Measurements from ENCODE around the gene PPP2R5A. TPM values are rescaled to one million over a fixed set of nuclear protein-coding genes. Genes with fewer than 3 reads are reported as not detected.
A peak's percentile ranks its signal among the peaks of the same experiment; 100 is the strongest.

PPP2R5A gene
- 10 to 100 TPM; 52.1 to 52.4 TPM for total RNA-seq
- 126 to 144 reads per million in 2 donors for total RNA-seq

DNA sequence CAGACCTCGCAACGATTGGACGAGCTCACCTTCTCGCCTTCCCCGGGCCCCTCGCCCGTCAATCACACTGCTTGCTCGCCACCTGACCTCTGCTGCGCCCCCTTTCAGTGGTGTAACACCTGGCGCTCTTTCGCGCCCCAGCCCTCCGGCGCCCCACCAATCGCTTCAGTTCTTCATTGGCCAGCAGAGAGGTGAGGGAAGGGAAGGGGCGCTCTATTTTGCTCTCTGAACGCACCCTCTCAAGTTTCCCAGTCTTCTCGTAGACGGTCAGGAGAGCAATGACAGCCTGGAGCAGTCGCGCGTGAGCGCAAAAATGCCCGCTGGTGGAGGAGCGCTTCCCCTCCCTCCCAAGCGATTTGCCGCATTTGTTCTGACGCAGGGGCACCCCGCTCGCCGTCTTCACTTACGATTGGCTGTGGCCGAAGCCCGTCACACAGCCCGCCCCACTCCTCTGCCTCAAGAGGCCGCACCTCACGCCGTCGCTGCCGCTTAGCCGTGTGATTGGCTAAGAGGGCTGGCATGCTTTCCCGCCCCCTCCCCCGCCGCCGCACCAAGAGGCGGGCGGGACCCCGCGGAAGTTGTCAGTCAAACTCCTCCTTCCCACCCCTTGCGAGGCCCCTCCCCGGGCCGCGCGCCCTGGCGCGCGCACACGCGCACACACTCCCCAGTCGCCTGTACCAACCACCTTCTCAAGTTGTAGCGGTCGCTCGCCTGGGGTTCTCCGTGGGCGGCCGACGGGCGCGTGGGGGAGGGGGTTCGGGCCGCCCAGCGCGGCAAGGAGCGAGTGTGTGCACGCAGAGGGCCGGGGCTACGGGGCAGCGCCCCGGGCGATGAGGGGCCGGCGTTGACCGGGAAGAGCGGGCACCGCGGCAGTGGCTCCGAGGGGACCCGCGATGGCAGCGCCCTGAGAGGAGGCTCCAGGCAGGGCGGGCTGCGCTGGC, at the start of gene PPP2R5A:
Gene PPP2R5A, plus strand, starts transcription at position 667 of the 941 bp plus-strand sequence. CDS start 701 bp downstream, outside the sequence.
- Mint-ChIP-seq H3K27me3 (no peaks in the 10 kb centered on the region), H3K4me1 (peaks cover 26% of the 10 kb centered on the region), H3K27ac (peak within 1 kb of the TSS; percentile 98), H3K36me3 (ENCODE audit: low read depth) (peaks cover 3% of the 10 kb centered on the region), H3K4me3 (peak within 1 kb of the TSS; percentile 100)
- H3K9me3 ChIP-seq (ENCODE audit: control insufficient read depth, low read length, poor library complexity, severe bottlenecking) = no peaks in the 10 kb centered on the region
- ATAC-seq = peak; percentile 88
- peak; percentile 95 to 99 (median 97) for DNase-seq

- ATAC-seq (no peak), DNase-seq (no peak)
- no peaks in the 10 kb centered on the region for H3K36me3 Mint-ChIP-seq (ENCODE audit: low read depth)
- no peaks in the 10 kb centered on the region for H3K9me3 ChIP-seq (ENCODE audit: control insufficient read depth, low read length, poor library complexity, severe bottlenecking)
- H3K27me3 Mint-ChIP-seq = no peaks in the 10 kb centered on the region
- H3K4me3 Mint-ChIP-seq = no peak overlapping the region
- H3K4me1 Mint-ChIP-seq = peaks cover 15% of the 10 kb centered on the region
- no peak overlapping the region for H3K27ac Mint-ChIP-seq
Observed at GRCh38 chr1:212235857-212236256, 49.4 kb upstream of the PPP2R5A start.

DNA sequence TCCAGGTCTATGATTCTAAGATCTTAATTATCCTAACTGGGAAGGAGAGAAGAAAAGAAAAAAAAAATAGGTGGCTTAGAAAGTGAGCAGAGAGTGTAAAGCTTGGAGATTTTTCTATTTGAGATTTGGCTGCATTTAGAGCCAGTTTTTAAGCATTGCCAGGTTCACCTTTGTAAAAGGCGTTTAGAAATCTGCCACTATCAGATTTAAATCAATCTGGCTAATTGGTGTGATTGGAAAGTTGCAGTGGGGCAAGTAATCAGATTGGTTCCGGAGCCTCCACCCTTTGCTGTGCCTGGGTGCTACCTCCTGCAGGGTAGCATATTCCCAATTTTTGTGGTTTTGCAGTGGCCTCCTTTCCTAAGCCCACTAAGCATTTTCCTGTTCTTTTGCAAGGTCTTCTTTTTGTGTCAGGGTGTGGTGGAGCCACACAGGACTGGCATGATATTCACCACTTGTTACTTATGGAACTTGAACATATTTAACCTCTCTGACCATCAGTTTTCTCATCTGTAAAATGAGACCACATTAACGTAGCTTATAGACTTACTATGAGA, 48.5 kb upstream of the PPP2R5A start:
- Mint-ChIP-seq H3K27me3 (no peaks in the 10 kb centered on the region), H3K27ac (no peak overlapping the region), H3K4me3 (no peak overlapping the region), H3K4me1 (peaks cover 17% of the 10 kb centered on the region), H3K36me3 (ENCODE audit: low read depth) (no peaks in the 10 kb centered on the region)
- no peak for ATAC-seq
- H3K9me3 ChIP-seq (ENCODE audit: control insufficient read depth, low read length, poor library complexity, severe bottlenecking) = no peaks in the 10 kb centered on the region
- no peak for DNase-seq

DNA sequence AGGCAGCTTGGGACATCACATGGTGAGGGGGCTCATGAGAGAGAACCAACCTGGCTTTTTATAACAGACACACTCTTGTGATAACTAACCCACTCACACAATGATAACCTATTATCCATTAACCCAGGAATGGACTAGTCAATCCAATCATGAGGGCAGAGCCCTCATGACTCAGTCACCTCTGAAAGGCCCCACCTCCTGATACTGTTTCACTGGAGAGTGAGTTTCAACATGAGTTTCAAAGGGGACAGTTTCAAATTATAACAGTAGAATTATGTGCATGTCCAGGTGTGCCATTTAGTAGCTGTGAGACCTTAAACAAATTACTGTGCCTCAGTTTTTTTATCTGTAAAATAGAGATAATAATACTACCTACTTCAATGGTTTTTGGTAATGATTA, 47.6 kb upstream of the PPP2R5A start:
- Mint-ChIP-seq H3K36me3 (ENCODE audit: low read depth) (no peaks in the 10 kb centered on the region), H3K4me1 (peaks cover 12% of the 10 kb centered on the region), H3K27ac (no peak overlapping the region), H3K27me3 (no peaks in the 10 kb centered on the region), H3K4me3 (no peak overlapping the region)
- no peaks in the 10 kb centered on the region for H3K9me3 ChIP-seq (ENCODE audit: control insufficient read depth, low read length, poor library complexity, severe bottlenecking)
- DNase-seq = no peak
- ATAC-seq = no peak

GRCh38 chr1:212238552-212238951, 46.7 kb upstream of the PPP2R5A start:
- no peaks in the 10 kb centered on the region for H3K9me3 ChIP-seq (ENCODE audit: control insufficient read depth, low read length, poor library complexity, severe bottlenecking)
- Mint-ChIP-seq H3K27ac (no peak overlapping the region), H3K36me3 (ENCODE audit: low read depth) (no peaks in the 10 kb centered on the region), H3K4me3 (no peak overlapping the region), H3K4me1 (peaks cover 12% of the 10 kb centered on the region), H3K27me3 (no peaks in the 10 kb centered on the region)
- no peak for ATAC-seq
- no peak for DNase-seq

GRCh38 chr1:212241501-212241900, 43.7 kb upstream of the PPP2R5A start:
- DNase-seq (no peak), ATAC-seq (no peak)
- Mint-ChIP-seq H3K4me1 (peaks cover 22% of the 10 kb centered on the region), H3K27ac (peak overlapping the region; percentile 70), H3K4me3 (peak overlapping the region; percentile 16), H3K27me3 (no peaks in the 10 kb centered on the region), H3K36me3 (ENCODE audit: low read depth) (peaks cover 2% of the 10 kb centered on the region)
- H3K9me3 ChIP-seq (ENCODE audit: control insufficient read depth, low read length, poor library complexity, severe bottlenecking) = no peaks in the 10 kb centered on the region

DNA sequence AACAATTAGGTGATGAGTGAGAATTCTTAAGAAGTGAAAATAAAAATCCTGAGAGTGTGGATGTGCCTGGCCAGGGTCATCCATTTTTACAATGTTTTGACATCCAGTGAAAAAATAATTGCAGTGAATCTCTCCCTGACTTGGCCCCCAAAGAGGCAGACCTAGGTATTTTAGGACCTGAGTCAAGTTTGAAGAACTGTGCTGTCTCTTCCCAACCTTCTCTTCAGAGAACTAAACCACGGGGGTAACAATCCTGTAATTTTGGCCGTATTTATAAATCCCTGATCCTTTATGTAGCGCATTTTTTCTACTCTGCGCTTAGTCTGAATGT, 43.3 kb upstream of the PPP2R5A start:
- no peak overlapping the region for H3K4me3 Mint-ChIP-seq

DNA sequence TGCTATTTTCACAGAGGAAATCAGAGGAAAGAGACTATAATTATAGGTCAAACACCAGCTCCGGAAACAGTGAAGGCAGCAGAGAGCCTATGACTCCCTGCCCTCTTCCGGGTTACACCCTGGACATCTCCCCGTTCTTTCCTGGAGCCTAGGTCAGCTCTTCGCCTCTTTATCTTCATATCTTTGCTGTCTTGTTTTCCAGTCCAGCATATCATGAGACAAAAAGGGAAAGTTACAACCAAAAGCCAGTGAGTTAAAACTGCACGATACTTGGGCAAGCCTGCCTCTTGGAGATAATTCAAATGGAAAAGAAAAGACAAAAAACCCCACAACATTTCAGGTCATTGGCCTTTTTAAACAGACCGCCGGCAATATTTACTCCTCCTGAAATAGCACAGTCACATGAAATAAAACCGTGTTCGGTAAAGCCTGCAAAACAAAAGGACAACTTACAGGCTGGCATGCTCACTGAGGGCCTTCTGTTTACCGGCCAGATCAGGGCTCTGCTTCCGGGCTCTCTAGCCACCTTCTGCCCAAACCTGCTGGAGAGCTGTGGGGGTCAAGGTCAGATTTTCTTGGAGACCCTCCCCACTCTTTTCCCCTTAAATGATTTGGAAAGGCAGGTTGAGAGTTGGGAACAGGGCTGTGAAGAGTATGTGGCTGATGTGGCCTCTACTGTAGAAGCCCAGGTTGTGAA, 42.8 kb upstream of the PPP2R5A start:
- Mint-ChIP-seq H3K4me3 (peak overlapping the region; percentile 45), H3K36me3 (ENCODE audit: low read depth) (peaks cover 2% of the 10 kb centered on the region), H3K27me3 (no peaks in the 10 kb centered on the region), H3K27ac (peak overlapping the region; percentile 70), H3K4me1 (peaks cover 22% of the 10 kb centered on the region)
- H3K9me3 ChIP-seq (ENCODE audit: control insufficient read depth, low read length, poor library complexity, severe bottlenecking) = no peaks in the 10 kb centered on the region
- DNase-seq (no peak), ATAC-seq (no peak)

More for the DNA sequence above, 43.3 kb upstream of the PPP2R5A start:
- no peak for DNase-seq
- H3K9me3 ChIP-seq (ENCODE audit: control insufficient read depth, low read length, poor library complexity, severe bottlenecking) = no peaks in the 10 kb centered on the region
- ATAC-seq = no peak
- peaks cover 2% of the 10 kb centered on the region for H3K36me3 Mint-ChIP-seq (ENCODE audit: low read depth)
- H3K27me3 Mint-ChIP-seq = no peaks in the 10 kb centered on the region
- peaks cover 22% of the 10 kb centered on the region for H3K4me1 Mint-ChIP-seq
- H3K27ac Mint-ChIP-seq = peak overlapping the region; percentile 70

GRCh38 chr1:212242985-212243308, 42.3 kb upstream of the PPP2R5A start:
- H3K27me3 Mint-ChIP-seq = no peaks in the 10 kb centered on the region
- DNase-seq = no peak
- H3K4me3 Mint-ChIP-seq = no peak overlapping the region
- H3K27ac Mint-ChIP-seq = peak overlapping the region; percentile 70
- peaks cover 24% of the 10 kb centered on the region for H3K4me1 Mint-ChIP-seq
- no peak for ATAC-seq
- peaks cover 2% of the 10 kb centered on the region for H3K36me3 Mint-ChIP-seq (ENCODE audit: low read depth)
- no peaks in the 10 kb centered on the region for H3K9me3 ChIP-seq (ENCODE audit: control insufficient read depth, low read length, poor library complexity, severe bottlenecking)

DNA sequence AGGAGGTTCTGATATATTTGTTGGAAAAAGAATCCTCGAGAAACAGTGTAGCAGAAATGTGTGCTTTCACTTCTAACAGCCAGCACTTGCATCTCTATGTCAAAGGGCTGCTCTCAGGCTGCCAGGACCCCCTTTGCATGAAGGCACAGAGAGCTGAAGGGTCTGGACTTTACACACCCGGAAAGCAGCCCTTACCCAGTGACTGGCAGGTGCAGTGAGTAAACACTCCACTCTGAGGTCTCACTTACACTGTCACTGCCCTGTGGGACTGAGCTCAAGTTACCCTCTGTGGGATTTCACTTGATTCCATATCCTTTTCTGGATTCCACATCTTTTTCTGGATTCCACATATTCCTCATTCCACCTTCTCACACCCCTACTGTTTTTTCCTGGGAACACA, 40.8 kb upstream of the PPP2R5A start:
- ATAC-seq (no peak), DNase-seq (no peak)
- Mint-ChIP-seq H3K36me3 (ENCODE audit: low read depth) (peaks cover 2% of the 10 kb centered on the region), H3K4me1 (peaks cover 24% of the 10 kb centered on the region), H3K27me3 (no peaks in the 10 kb centered on the region), H3K27ac (peak overlapping the region; percentile 37), H3K4me3 (no peak overlapping the region)
- H3K9me3 ChIP-seq (ENCODE audit: control insufficient read depth, low read length, poor library complexity, severe bottlenecking) = no peaks in the 10 kb centered on the region

GRCh38 chr1:212247179-212247721, 38.0 kb upstream of the PPP2R5A start:
- H3K27me3 Mint-ChIP-seq = no peaks in the 10 kb centered on the region
- peaks cover 2% of the 10 kb centered on the region for H3K36me3 Mint-ChIP-seq (ENCODE audit: low read depth)
- no peak overlapping the region for H3K4me3 Mint-ChIP-seq
- H3K9me3 ChIP-seq (ENCODE audit: control insufficient read depth, low read length, poor library complexity, severe bottlenecking) = no peaks in the 10 kb centered on the region
- peaks cover 31% of the 10 kb centered on the region for H3K4me1 Mint-ChIP-seq
- DNase-seq (no peak), ATAC-seq (no peak)
- H3K27ac Mint-ChIP-seq = no peak overlapping the region

DNA sequence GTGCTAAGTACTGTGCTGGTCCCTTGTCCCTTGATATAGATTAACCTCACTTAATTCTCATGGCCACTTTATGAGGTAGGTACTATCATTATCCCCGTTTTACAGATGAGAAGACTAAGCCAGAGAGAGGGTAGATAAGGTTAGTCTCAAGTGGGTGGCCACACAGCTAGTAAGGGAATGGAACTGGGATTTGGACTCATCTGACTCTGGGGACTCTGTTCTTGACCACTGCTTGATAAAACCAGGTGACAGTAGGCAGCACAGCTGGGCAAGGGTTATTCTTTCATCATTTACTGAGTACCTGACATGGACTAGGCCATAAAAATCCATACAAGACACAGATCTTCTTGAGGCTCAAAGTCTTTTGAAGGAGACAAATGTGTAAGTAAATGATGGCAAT, 37.2 kb upstream of the PPP2R5A start:
- DNase-seq = no peak
- H3K27ac Mint-ChIP-seq = no peak overlapping the region
- H3K27me3 Mint-ChIP-seq = no peaks in the 10 kb centered on the region
- H3K4me3 Mint-ChIP-seq = no peak overlapping the region
- H3K4me1 Mint-ChIP-seq = peaks cover 34% of the 10 kb centered on the region
- H3K9me3 ChIP-seq (ENCODE audit: control insufficient read depth, low read length, poor library complexity, severe bottlenecking) = no peaks in the 10 kb centered on the region
- peaks cover 2% of the 10 kb centered on the region for H3K36me3 Mint-ChIP-seq (ENCODE audit: low read depth)
- no peak for ATAC-seq

DNA sequence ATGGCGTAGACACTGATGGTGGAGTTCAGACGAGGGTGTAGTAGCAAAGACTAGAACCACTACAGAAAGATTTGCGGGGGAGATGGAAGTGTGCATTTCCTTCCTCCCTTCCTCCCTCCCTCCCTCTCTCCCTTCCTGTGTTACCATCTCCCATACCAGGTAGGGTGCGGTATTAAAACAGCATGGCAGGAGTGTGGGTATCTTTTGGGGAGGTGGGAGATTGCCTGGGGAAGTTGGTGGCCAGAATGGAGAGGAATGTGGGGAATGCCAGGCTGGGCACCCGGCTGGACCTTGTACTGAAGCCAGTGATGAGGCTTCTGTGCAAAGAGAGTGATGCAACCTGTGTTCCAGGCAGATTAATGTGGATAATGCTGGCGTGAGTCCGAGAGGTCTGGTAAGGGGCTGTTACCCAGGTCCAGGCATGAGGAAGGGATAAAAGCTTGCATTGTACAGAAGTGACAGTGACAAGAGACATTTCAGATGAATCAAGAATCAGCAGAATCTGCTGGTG, 30.3 kb upstream of the PPP2R5A start:
- Mint-ChIP-seq H3K27me3 (no peaks in the 10 kb centered on the region), H3K4me1 (peaks cover 54% of the 10 kb centered on the region), H3K4me3 (peak overlapping the region; percentile 86), H3K27ac (peak overlapping the region; percentile 93), H3K36me3 (ENCODE audit: low read depth) (no peaks in the 10 kb centered on the region)
- ATAC-seq = peak; percentile 57
- DNase-seq = no peak
- no peaks in the 10 kb centered on the region for H3K9me3 ChIP-seq (ENCODE audit: control insufficient read depth, low read length, poor library complexity, severe bottlenecking)

Measured in T-helper 17 cell (primary cell).